ENCODE data around the gene PAK5. TPM values are rescaled to one million over a fixed set of nuclear protein-coding genes. Genes with fewer than 3 reads are reported as not detected.

Gene PAK5
- total and polyA plus RNA-seq, 9 of the 15 experiments (the other 6 are each of a cell fraction or from before 2014, with no cell fraction given), result not detected

GRCh38 chr20:9852566-9852965, 13.7 kb upstream of the PAK5 start (continued):
- TF ChIP-seq ZNF609 (CRISPR knock-in tag; IDR thresholded peaks at IDR 0.05; ENCODE audit: borderline replicate concordance), result no peak
- no peak for TF ChIP-seq NCOA1 (IDR thresholded peaks at IDR 0.05; ENCODE audit: low read depth)
- TF ChIP-seq, protein P1, sequence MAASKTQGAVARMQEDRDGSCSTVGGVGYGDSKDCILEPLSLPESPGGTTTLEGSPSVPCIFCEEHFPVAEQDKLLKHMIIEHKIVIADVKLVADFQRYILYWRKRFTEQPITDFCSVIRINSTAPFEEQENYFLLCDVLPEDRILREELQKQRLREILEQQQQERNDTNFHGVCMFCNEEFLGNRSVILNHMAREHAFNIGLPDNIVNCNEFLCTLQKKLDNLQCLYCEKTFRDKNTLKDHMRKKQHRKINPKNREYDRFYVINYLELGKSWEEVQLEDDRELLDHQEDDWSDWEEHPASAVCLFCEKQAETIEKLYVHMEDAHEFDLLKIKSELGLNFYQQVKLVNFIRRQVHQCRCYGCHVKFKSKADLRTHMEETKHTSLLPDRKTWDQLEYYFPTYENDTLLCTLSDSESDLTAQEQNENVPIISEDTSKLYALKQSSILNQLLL (CRISPR knock-in tag; IDR thresholded peaks at IDR 0.05; ENCODE audit: borderline replicate concordance), result no peak
- no peak for TF ChIP-seq ZNF76 (CRISPR knock-in tag; IDR thresholded peaks at IDR 0.05; ENCODE audit: borderline replicate concordance)
- no peak for TF ChIP-seq ZNF134 (CRISPR knock-in tag; conservative IDR thresholded peaks at IDR 0.05)
- TF ChIP-seq TAF1 (IDR thresholded peaks at IDR 0.05; ENCODE audit: control insufficient read depth, extremely low read depth, insufficient read depth, low read length, severe bottlenecking), result no peak
- TF ChIP-seq POLR3G (IDR thresholded peaks at IDR 0.05; ENCODE audit: extremely low read depth, insufficient read length, insufficient replicate concordance), result no peak
- TF ChIP-seq EP300 (IDR thresholded peaks at IDR 0.05; ENCODE audit: low read length), result no peak
- TF ChIP-seq MYC (IDR thresholded peaks at IDR 0.05; ENCODE audit: low read depth, low read length), result no peak
- TF ChIP-seq MYC (CRISPR knock-in tag; IDR thresholded peaks at IDR 0.05; ENCODE audit: borderline replicate concordance, low read depth), result no peak
